SK-N-SH treated with all-trans-retinoic acid at 6 μM for 48 hours (cell line): ENCODE measurements around the gene SMCP.

Experiments
- ATAC-seq: fragments of 200-7000 bp; cut with Tn5 transposase; 3 replicates; pipeline ENCODE4 v1.9.1; 2020; ENCODE audit warnings: mild to moderate bottlenecking, moderate library complexity
- ARNTL ChIP-seq: fragments of 450-650 bp; formaldehyde crosslinking; IDR thresholded peaks from 2 replicates; pipeline ENCODE4 v1.5.0; 2020; ENCODE audit warnings: low read depth, mild to moderate bottlenecking, moderate library complexity, borderline replicate concordance
- BACH2 ChIP-seq: fragments of 250-450 bp; sonication (Bioruptor Pico); IDR thresholded peaks from 2 replicates; pipeline ENCODE4 v1.9.0; 2021; ENCODE audit warnings: mild to moderate bottlenecking, borderline replicate concordance
- CREB5 ChIP-seq: fragments of 250-450 bp; sonication (Bioruptor Pico); IDR thresholded peaks from 2 replicates; pipeline ENCODE4 v1.5.1; 2020; ENCODE audit warnings: low read depth, mild to moderate bottlenecking, moderate library complexity
- ESRRG ChIP-seq: fragments of 250-450 bp; sonication (Bioruptor Pico); IDR thresholded peaks from 2 replicates; pipeline ENCODE4 v1.6.1; 2021; ENCODE audit warnings: mild to moderate bottlenecking
- ISL1 ChIP-seq: fragments of 250-450 bp; sonication (Bioruptor Pico); IDR thresholded peaks from 2 replicates; pipeline ENCODE4 v2.1.2; 2022; ENCODE audit warnings: mild to moderate bottlenecking, moderate library complexity
- OSR1 ChIP-seq: fragments of 250-450 bp; sonication (Bioruptor Pico); IDR thresholded peaks from 2 replicates; pipeline ENCODE4 v1.8.0; 2022; ENCODE audit warnings: moderate library complexity, mild to moderate bottlenecking, inconsistent platforms
- PATZ1 ChIP-seq: fragments of 250-450 bp; sonication (Bioruptor Pico); IDR thresholded peaks from 2 replicates; pipeline ENCODE4 v1.8.0; 2020; ENCODE audit warnings: mild to moderate bottlenecking, moderate library complexity, borderline replicate concordance
- POU6F1 ChIP-seq: fragments of 250-450 bp; sonication (Bioruptor Pico); IDR thresholded peaks from 2 replicates; pipeline ENCODE4 v1.8.0; 2021; ENCODE audit warnings: low read depth, mild to moderate bottlenecking, moderate library complexity, borderline replicate concordance
- PPARA ChIP-seq: fragments of 250-450 bp; sonication (Bioruptor Pico); IDR thresholded peaks from 2 replicates; pipeline ENCODE4 v1.5.0; 2020; ENCODE audit warnings: mild to moderate bottlenecking, borderline replicate concordance
- RARB ChIP-seq: fragments of 250-450 bp; sonication (Bioruptor Pico); IDR thresholded peaks from 2 replicates; pipeline ENCODE4 v1.8.0; 2021; ENCODE audit warnings: mild to moderate bottlenecking, moderate library complexity
- SNAI2 ChIP-seq: fragments of 250-450 bp; sonication (Bioruptor Pico); IDR thresholded peaks from 2 replicates; pipeline ENCODE4 v1.5.0; 2020; ENCODE audit warnings: mild to moderate bottlenecking, moderate library complexity
- TCF4 ChIP-seq: fragments of 250-450 bp; sonication (Bioruptor Pico); IDR thresholded peaks from 2 replicates; pipeline ENCODE4 v1.8.0; 2021; ENCODE audit warnings: mild to moderate bottlenecking, moderate library complexity, borderline replicate concordance
- TOX ChIP-seq: fragments of 250-450 bp; sonication (Bioruptor Pico); IDR thresholded peaks from 2 replicates; pipeline ENCODE4 v1.8.0; 2021; ENCODE audit warnings: mild to moderate bottlenecking, moderate library complexity, borderline replicate concordance
- TSHZ2 ChIP-seq: fragments of 250-450 bp; sonication (Bioruptor Pico); IDR thresholded peaks from 2 replicates; pipeline ENCODE4 v1.5.0; 2020; ENCODE audit warnings: mild to moderate bottlenecking, moderate library complexity
- ZC3H10 ChIP-seq: fragments of 250-450 bp; sonication (Bioruptor Pico); IDR thresholded peaks from 2 replicates; pipeline ENCODE4 v1.5.1; 2021; ENCODE audit warnings: mild to moderate bottlenecking, moderate library complexity
- ZFP3 ChIP-seq: fragments of 250-450 bp; sonication (Bioruptor Pico); IDR thresholded peaks from 2 replicates; pipeline ENCODE4 v1.5.0; 2020; ENCODE audit warnings: mild to moderate bottlenecking, moderate library complexity
- ZFP30 ChIP-seq: fragments of 450-650 bp; formaldehyde crosslinking; IDR thresholded peaks from 2 replicates; pipeline ENCODE4 v1.5.0; 2022; ENCODE audit warnings: mild to moderate bottlenecking, moderate library complexity
- ZNF565 ChIP-seq: fragments of 450-650 bp; formaldehyde crosslinking; conservative IDR thresholded peaks from 2 replicates; pipeline ENCODE4 v1.5.0; 2020; ENCODE audit warnings: low read depth, mild to moderate bottlenecking, moderate library complexity
- ZNF8 ChIP-seq: fragments of 450-650 bp; formaldehyde crosslinking; IDR thresholded peaks from 2 replicates; pipeline ENCODE4 v1.5.0; 2020; ENCODE audit warnings: mild to moderate bottlenecking, moderate library complexity
- TF ChIP-seq, protein P1 (sequence below): fragments of 250-450 bp; sonication (Bioruptor Pico); IDR thresholded peaks from 2 replicates; pipeline ENCODE4 v1.5.1; 2021; ENCODE audit warnings: mild to moderate bottlenecking, moderate library complexity

Gene SMCP

DNA sequence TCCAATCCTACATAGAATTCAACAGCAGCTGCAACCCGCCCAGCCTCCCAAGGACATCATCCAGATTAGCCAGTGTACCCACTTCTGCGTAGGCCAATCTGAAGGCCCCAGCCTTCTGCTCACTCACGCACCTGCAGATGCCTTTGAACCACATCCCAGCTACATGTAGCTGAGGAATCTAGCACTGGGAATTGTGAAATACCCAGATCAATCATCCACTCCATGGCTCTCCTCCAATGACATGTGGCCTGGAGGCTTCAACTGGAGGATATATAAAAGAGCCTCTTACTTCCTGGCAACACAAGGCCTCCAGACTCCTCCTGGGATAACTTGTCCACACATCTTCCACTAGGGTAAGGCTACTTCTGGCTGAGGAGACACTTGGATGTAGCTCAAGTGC is 35.6 kb upstream of the SMCP start, which contains the start of gene LCE6A:
Gene LCE6A, plus strand, starts transcription at position 301 of the 400 bp plus-strand sequence. CDS start 665 bp downstream, outside the sequence.
- no peak for TF ChIP-seq ESRRG (CRISPR knock-in tag)
- TF ChIP-seq SNAI2 (CRISPR knock-in tag), result no peak
- TF ChIP-seq ZC3H10, result no peak
- no peak for TF ChIP-seq BACH2 (CRISPR knock-in tag)
- TF ChIP-seq POU6F1 (CRISPR knock-in tag), result no peak
- TF ChIP-seq, protein P1, sequence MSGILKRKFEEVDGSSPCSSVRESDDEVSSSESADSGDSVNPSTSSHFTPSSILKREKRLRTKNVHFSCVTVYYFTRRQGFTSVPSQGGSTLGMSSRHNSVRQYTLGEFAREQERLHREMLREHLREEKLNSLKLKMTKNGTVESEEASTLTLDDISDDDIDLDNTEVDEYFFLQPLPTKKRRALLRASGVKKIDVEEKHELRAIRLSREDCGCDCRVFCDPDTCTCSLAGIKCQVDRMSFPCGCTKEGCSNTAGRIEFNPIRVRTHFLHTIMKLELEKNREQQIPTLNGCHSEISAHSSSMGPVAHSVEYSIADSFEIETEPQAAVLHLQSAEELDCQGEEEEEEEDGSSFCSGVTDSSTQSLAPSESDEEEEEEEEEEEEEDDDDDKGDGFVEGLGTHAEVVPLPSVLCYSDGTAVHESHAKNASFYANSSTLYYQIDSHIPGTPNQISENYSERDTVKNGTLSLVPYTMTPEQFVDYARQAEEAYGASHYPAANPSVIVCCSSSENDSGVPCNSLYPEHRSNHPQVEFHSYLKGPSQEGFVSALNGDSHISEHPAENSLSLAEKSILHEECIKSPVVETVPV (CRISPR knock-in tag), result no peak

GRCh38 chr1:152855661-152856060 is 22.5 kb upstream of the SMCP start:
- no peak for ATAC-seq
- TF ChIP-seq ZNF8 (CRISPR knock-in tag) (no peak), SNAI2 (CRISPR knock-in tag) (no peak), PPARA (CRISPR knock-in tag) (no peak), PATZ1 (CRISPR knock-in tag) (no peak), TSHZ2 (no peak), ZFP30 (no peak), ZFP3 (CRISPR knock-in tag) (no peak), OSR1 (CRISPR knock-in tag) (no peak), ARNTL (no peak), ZC3H10 (no peak), RARB (CRISPR knock-in tag) (no peak), TCF4 (no peak), TOX (no peak), ZNF565 (CRISPR knock-in tag) (no peak)
- TF ChIP-seq, protein P1 (CRISPR knock-in tag), result no peak

More for the DNA sequence above, 35.6 kb upstream of the SMCP start, which contains the start of gene LCE6A:
- no peak for ATAC-seq

- TF ChIP-seq ISL1, result no peak
- TF ChIP-seq TSHZ2, result no peak
- TF ChIP-seq SNAI2 (CRISPR knock-in tag), result no peak
- TF ChIP-seq OSR1 (CRISPR knock-in tag), result no peak
- TF ChIP-seq ZNF565 (CRISPR knock-in tag), result no peak
- no peak for TF ChIP-seq BACH2 (CRISPR knock-in tag)
- no peak for TF ChIP-seq CREB5
- TF ChIP-seq PATZ1 (CRISPR knock-in tag), result no peak
- TF ChIP-seq, all 23 proteins: peak for 0
- ATAC-seq, result no peak
These were observed 20.1 kb upstream of the SMCP start for GRCh38 chr1:152858062-152858461.
